Activated T-cell treated with anti-CD3 and anti-CD28 coated beads, Interleukin-2, amount 50 U/mL, for 72 hours (primary cell): ENCODE data around the gene ARR3. TPM values are rescaled to one million over a fixed set of nuclear protein-coding genes. Genes with fewer than 3 reads are reported as not detected.
A peak's percentile ranks its signal among the peaks of the same experiment; 100 is the strongest.
"Not testable (repeated sequence)": the region's sequence is repeated elsewhere in the genome, so short reads cannot be mapped to it uniquely, and the experiment has no call there.

Experiments
- ATAC-seq, 2 donors: fragments of 150-1000 bp; cut with Tn5 transposase; replicated peaks in 1 of 2; 2 replicates each; pipeline ENCODE4 v1.10.0; 2021; ENCODE audit warnings: moderate library complexity in 2 of 2, mild to moderate bottlenecking in 1 of 2
- DNase-seq, 2 donors: peaks; one replicate each; pipeline ENCODE4 v3.0.0; 2021 to 2022; ENCODE audit warnings: mixed read lengths in 1 of 2
- H3K27ac Mint-ChIP-seq: one replicate; pipeline ENCODE4 v1.8.0; 2022; ENCODE audit warnings: mild to moderate bottlenecking, moderate library complexity, mixed read lengths
- H3K27me3 Mint-ChIP-seq: one replicate; pipeline ENCODE4 v1.8.0; 2022; ENCODE audit warnings: low read depth, mixed read lengths
- H3K36me3 Mint-ChIP-seq, 2 donors: one replicate each; pipeline ENCODE4 v1.8.0; 2022; ENCODE audit warnings: mixed read lengths in 2 of 2, mild to moderate bottlenecking in 1 of 2; ENCODE audit not compliant: insufficient read depth in 2 of 2
- H3K4me1 Mint-ChIP-seq: one replicate; pipeline ENCODE4 v1.8.0; 2022; ENCODE audit warnings: low read depth, mixed read lengths
- H3K4me3 Mint-ChIP-seq, 2 donors: one replicate each; pipeline ENCODE4 v1.8.0; 2022; ENCODE audit warnings: mild to moderate bottlenecking in 2 of 2, mixed read lengths in 2 of 2, moderate library complexity in 2 of 2
- H3K9me3 Mint-ChIP-seq, 2 donors: one replicate each; pipeline ENCODE4 v1.8.0; 2022; ENCODE audit warnings: mixed read lengths in 2 of 2
- total RNA-seq, 2 donors: library from RNA; stranded (reverse); gene quantifications; one replicate each; pipeline ENCODE4 v1.2.3, GENCODE V29; 2022

The ARR3 gene
- not detected for total RNA-seq

DNA sequence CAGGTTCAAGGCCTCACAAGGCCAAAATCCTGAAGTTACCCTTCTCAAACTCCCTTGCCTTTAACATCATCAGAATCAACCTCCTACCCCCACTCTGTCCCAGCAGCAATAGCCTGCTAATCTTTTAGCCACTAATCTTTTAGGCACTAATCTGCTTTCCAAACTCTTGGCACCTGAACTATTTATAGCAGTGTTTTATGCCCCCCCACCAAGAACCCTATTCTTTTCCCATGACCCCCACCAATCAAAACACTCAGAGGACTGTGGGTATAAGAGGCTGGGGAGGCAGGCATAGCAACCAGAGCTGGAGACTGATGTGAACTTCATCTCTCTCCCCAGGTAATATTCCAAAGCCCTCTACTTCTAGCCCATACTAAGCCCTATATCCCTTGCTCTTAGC is at the start of gene ARR3:
TSS of gene ARR3 (plus strand) at position 301 of the 400 bp plus-strand sequence. CDS start 1,052 bp downstream, outside the sequence.
- Mint-ChIP-seq H3K27ac (no peak within 1 kb of the TSS), H3K4me1 (no peaks in the 10 kb centered on the region), H3K9me3 (no peaks in the 10 kb centered on the region), H3K4me3 (no peak within 1 kb of the TSS), H3K36me3 (no peaks in the 10 kb centered on the region), H3K27me3 (peaks cover 26% of the 10 kb centered on the region)
- ATAC-seq (no peak), DNase-seq (no peak)

DNA sequence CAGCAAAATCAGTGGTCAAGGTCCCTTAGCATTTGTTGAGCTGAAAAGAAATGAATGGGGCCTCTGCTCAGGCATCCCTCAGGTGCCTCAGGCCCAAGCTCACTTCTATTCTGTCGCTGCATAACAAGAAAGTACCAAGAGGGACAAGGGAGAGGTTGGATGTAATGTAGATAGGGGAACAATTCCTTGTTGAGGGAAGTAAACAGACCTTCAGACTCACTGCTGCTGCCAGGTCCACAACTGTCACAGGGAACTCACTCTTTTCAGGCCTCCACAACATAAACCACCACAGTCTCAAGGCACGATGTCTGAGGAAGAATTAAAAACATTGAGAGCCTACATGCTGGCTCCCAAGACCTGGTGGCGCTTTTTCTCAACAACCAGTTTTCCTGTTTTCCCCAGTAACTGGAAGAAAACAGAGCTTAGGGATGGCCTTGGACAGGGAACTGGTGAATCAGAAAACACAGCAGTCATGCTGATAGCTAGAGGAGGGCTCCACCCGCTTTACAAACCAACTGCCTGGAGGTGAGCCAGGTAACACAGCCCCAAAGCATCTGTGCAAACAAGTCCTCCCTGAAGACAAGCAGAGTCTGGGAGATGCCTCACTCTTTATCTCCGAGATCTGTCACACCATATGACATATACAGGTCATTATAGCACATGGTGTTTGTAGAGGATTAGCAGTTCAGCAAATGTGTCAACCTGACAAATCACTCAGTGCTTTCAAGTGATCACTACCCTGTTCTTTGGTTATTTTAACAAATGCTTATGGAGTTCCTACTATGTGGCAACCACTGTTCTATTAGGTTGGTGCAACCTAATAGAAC is 48.0 kb upstream of the ARR3 start:
- DNase-seq: no peak
- Mint-ChIP-seq H3K27me3 (peaks cover 10% of the 10 kb centered on the region), H3K4me1 (no peaks in the 10 kb centered on the region), H3K36me3 (no peaks in the 10 kb centered on the region), H3K9me3 (no peaks in the 10 kb centered on the region), H3K4me3 (no peak overlapping the region), H3K27ac (no peak overlapping the region)
- no peak for ATAC-seq

DNA sequence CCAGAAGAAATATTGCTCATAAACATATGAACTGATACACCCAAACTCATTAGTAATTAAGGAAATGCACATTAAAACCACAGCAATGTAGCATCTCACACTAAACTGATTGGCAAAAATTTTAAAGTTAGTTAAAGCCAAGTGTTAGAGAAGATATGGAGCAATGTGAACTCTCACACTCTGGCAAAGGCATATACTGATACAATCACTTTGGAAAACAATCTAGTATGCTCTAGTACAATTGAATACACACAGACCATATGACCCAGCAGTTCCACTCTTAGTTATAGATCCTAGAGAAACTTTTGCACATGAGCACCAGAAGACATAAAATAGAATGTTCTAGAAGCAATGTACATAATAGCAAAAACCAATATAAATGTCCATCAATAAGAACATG is 42.1 kb upstream of the ARR3 start:
- ATAC-seq: no peak
- peaks cover 23% of the 10 kb centered on the region for H3K27me3 Mint-ChIP-seq
- no peak for DNase-seq

DNA sequence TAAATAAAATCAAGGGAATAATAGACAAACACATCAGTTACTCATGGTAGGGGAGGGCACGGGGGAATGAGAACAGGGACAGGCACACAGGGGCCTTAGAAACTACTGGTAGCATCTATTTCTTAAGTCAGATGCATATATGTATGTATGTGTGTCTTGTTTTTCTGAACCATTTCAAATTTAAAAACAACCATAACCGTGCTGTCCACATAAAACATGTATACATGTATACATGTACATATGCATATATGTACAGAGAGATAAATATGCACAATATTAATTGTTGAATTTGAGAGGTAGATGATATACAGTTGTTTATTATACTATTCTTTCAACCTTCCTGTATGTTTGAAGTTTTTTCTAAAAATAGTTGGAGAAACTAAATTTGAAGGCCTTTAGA is 41.4 kb upstream of the ARR3 start:
- no peaks in the 10 kb centered on the region for H3K36me3 Mint-ChIP-seq
- DNase-seq (no peak), ATAC-seq (no peak)
- H3K4me1 Mint-ChIP-seq: no peaks in the 10 kb centered on the region
- H3K27ac Mint-ChIP-seq: no peak overlapping the region
- H3K9me3 Mint-ChIP-seq: no peaks in the 10 kb centered on the region
- H3K4me3 Mint-ChIP-seq: no peak overlapping the region
- H3K27me3 Mint-ChIP-seq: peaks cover 29% of the 10 kb centered on the region

More for the DNA sequence above, 42.1 kb upstream of the ARR3 start:
- Mint-ChIP-seq H3K9me3 (no peaks in the 10 kb centered on the region), H3K36me3 (no peaks in the 10 kb centered on the region), H3K4me1 (no peaks in the 10 kb centered on the region), H3K27ac (no peak overlapping the region), H3K4me3 (no peak overlapping the region)

DNA sequence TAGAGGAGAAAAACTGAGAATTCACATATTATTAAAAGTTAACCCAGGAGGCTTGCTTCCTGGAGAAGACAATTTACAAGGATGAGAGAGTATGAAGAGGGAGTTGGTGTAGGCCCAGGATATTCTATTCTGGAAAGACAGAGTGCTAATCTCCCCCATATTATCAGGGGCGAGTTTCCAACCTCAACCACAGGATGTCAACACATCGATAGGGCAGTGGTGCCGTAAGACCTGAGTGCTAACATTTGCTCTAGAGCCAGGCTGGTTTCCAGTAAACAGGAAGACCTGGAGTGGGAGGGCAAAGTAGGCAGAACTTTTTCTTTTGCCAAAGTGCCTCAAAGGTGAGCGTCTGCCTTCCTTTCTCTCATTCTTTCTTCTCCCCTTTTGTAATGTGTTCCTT is 36.5 kb upstream of the ARR3 start:
- Mint-ChIP-seq H3K4me3 (no peak overlapping the region), H3K36me3 (no peaks in the 10 kb centered on the region), H3K27me3 (peaks cover 47% of the 10 kb centered on the region), H3K27ac (no peak overlapping the region), H3K4me1 (peaks cover 17% of the 10 kb centered on the region), H3K9me3 (no peaks in the 10 kb centered on the region)
- no peak for DNase-seq
- ATAC-seq: no peak

DNA sequence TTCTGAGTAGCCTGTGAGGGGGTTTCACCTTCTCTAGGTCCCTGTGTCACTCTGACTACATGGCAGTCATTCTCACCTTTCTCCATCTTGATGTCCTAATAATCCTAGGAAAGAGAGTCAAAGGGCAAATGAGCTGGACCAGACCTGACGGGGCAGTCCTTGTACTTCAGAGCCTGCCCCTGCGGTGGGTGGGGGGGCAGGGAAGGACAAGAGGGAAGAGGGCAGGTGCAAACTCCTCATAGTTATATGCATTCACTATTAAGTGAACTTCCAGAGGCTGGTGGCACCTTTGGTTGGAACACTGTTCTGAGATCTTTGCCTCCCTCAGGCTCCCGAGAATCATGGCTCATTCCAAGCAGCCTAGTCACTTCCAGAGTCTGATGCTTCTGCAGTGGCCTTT is 33.8 kb upstream of the ARR3 start, which contains the start of gene AWAT1:
TSS of gene AWAT1 (plus strand) at position 301 of the 400 bp plus-strand sequence. CDS start at position 342, 41 bp downstream.
- no peaks in the 10 kb centered on the region for H3K9me3 Mint-ChIP-seq
- H3K4me3 Mint-ChIP-seq: no peak within 1 kb of the TSS
- ATAC-seq (no peak), DNase-seq (no peak)
- H3K4me1 Mint-ChIP-seq: peaks cover 33% of the 10 kb centered on the region
- H3K27ac Mint-ChIP-seq: no peak within 1 kb of the TSS
- H3K27me3 Mint-ChIP-seq: peaks cover 58% of the 10 kb centered on the region
- H3K36me3 Mint-ChIP-seq: no peaks in the 10 kb centered on the region

DNA sequence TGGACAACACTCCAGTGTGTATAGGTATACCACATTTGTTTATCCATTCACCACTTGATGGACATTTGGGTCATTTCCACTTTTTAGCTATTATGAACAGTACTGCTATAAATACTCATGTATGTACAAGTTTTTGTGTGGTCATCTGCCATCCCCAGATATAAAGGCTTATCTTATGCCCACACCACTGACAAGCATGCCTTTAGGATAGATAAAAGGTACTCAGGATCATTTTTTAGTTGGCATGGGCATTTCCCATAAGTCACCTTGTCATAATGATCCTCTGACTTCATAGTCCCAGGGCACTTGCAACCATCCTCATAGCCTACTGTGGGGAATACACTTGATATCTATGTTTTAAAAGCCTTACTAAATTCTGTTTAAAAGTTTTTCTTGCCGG is 27.4 kb upstream of the ARR3 start:
- H3K9me3 Mint-ChIP-seq: no peaks in the 10 kb centered on the region
- DNase-seq: no peak
- H3K27me3 Mint-ChIP-seq: peaks cover 37% of the 10 kb centered on the region
- no peak overlapping the region for H3K4me3 Mint-ChIP-seq
- H3K27ac Mint-ChIP-seq: no peak overlapping the region
- H3K4me1 Mint-ChIP-seq: peaks cover 23% of the 10 kb centered on the region
- H3K36me3 Mint-ChIP-seq: no peaks in the 10 kb centered on the region
- ATAC-seq: no peak

DNA sequence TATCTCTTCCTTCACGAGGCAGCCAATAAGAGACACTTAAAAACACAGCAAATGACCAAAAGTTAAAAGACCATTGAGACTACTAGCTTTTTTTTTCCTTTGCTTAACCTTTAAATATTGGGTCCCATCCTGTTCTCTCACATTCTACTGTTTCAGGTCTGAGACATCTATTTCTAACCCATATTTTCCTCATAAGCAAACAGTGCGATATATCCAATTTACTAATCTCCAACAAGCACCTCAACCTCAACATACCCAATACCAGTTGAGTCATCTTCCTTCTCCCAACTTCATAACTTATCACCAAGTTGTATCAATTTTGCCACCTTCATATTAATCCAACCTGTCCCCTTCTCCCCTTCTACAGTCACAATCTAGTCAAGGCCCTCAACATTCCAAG is 26.6 kb upstream of the ARR3 start:
- H3K27ac Mint-ChIP-seq: no peak overlapping the region
- no peaks in the 10 kb centered on the region for H3K9me3 Mint-ChIP-seq
- no peak overlapping the region for H3K4me3 Mint-ChIP-seq
- no peaks in the 10 kb centered on the region for H3K36me3 Mint-ChIP-seq
- no peak for DNase-seq
- peaks cover 33% of the 10 kb centered on the region for H3K27me3 Mint-ChIP-seq
- peaks cover 23% of the 10 kb centered on the region for H3K4me1 Mint-ChIP-seq
- no peak for ATAC-seq

DNA sequence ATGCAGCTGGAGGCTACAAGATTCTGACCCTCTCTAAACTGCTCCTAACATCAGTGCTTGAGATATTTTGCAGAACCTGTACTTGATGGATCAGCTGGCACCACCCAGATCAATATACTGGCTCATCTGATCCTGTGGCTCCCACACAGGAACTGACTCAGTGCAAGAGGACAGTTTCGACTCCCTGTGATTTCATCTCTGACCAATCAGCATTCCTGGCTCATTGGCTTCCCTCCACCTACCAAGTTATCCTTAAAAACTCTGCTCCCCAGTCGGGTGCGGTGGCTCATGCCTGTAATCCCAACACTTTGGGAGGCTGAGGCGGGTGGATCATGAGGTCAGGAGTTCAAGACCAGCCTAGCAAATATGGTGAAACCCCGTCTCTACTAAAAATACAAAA is 24.5 kb upstream of the ARR3 start:
- not testable (repeated sequence) for ATAC-seq, H3K4me1 Mint-ChIP-seq, DNase-seq, H3K27ac Mint-ChIP-seq, H3K4me3 Mint-ChIP-seq, H3K9me3 Mint-ChIP-seq, H3K36me3 Mint-ChIP-seq
- H3K27me3 Mint-ChIP-seq: peaks cover 30% of the 10 kb centered on the region

DNA sequence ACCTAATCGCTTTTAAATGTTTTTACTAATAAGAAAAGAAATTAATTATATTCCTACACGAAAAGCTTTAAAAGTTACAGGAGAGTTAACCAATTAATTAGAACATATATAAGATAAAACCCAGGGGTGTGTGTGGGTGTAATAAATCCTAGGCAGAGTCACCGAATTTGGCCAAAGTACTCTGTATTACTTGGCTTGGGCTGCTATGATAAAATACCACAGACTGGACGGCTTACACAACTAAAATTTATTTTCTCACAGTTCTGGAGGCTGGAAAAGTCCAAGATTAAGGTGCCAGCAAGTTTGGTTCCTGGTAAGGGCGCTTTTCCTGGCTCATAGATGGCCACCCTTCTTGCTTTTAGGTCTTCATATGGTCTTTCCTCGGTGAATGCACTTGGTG is 23.3 kb upstream of the ARR3 start:
- Mint-ChIP-seq H3K9me3 (no peaks in the 10 kb centered on the region), H3K4me3 (no peak overlapping the region), H3K27ac (no peak overlapping the region), H3K27me3 (peaks cover 20% of the 10 kb centered on the region), H3K36me3 (no peaks in the 10 kb centered on the region), H3K4me1 (peaks cover 6% of the 10 kb centered on the region)
- DNase-seq: no peak
- ATAC-seq: no peak

DNA sequence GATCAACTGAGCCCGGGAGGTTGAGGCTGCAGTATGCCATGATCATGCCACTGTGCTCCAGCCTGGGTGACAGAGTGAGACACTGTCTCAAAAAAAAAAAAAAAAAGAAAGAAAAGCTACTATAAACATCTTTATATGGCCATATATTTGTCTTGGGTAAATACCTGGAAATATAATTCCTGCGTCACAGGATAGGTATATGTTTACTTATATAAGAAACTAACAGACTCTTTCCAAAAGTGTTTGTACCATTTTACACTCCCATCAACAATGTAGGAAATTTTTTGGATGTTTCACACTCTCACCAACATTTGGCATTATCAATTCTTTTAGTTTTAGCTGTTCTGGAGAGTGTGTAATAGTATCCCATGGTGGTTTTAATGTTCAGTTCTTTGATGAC is 20.9 kb upstream of the ARR3 start:
- H3K4me1 Mint-ChIP-seq: no peaks in the 10 kb centered on the region
- H3K36me3 Mint-ChIP-seq: no peaks in the 10 kb centered on the region
- ATAC-seq: no peak
- no peak overlapping the region for H3K27ac Mint-ChIP-seq
- DNase-seq: no peak
- peaks cover 22% of the 10 kb centered on the region for H3K27me3 Mint-ChIP-seq
- H3K9me3 Mint-ChIP-seq: no peaks in the 10 kb centered on the region
- H3K4me3 Mint-ChIP-seq: no peak overlapping the region

DNA sequence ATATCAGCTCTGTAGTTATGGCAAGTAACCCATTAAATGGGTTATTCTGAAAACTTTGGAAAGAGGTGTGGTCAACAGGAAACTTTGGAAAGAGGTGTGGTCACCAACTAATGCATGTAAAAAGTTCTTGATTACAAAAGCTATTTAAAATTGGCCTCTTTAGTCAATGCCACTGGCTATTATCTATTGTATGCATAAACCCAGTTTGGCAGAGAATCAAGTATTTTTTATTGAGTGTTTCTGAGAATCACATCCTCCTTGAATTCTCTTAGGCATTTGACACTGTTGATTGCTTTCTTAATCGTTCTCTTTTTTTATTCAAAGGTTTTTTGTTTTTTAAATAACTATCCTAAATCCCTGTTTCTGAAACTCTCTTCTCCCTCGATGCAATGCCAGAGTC is 15.6 kb upstream of the ARR3 start:
- peaks cover 2 to 6% of the 10 kb centered on the region in 2 donors for H3K9me3 Mint-ChIP-seq
- peaks cover 42% of the 10 kb centered on the region for H3K27me3 Mint-ChIP-seq
- no peak overlapping the region for H3K27ac Mint-ChIP-seq
- no peak overlapping the region for H3K4me3 Mint-ChIP-seq
- DNase-seq (no peak), ATAC-seq (no peak)
- H3K36me3 Mint-ChIP-seq: peaks cover 1 to 8% of the 10 kb centered on the region in 2 donors
- peaks cover 19% of the 10 kb centered on the region for H3K4me1 Mint-ChIP-seq

DNA sequence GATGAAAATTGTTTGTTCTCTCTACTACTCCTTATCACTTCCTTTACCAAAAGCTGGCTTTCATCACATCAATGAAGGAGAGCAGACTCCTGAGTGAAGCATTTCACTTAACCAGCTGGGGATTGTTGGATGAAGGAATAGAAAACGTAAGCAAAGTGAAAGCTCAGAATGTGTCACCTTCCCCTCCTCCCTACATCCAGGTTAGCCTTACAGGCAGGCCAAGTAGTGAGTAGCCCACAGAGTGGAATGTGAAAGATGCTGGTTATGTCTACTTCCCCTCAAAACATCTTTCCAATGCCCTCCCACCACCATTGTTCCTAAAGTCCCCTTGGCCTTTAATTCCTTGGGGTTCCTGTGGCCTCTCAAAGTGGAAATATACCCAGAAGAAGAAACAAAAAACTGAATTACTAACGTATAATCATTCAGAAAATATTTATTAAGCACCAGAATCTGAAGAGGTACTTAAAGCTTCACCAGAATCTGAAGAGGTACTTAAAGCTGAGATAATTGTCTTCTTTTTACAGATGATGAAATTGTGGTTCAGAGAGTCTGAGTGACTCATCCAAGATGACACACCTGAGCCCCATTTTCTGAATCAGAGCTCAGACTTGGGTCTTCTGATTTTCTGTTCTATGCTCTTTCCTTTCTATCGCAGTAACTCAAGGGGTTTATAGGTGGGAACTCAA is 14.6 kb upstream of the ARR3 start:
- H3K36me3 Mint-ChIP-seq: peaks cover 1 to 8% of the 10 kb centered on the region in 2 donors
- H3K27me3 Mint-ChIP-seq: peaks cover 42% of the 10 kb centered on the region
- peaks cover 2 to 6% of the 10 kb centered on the region in 2 donors for H3K9me3 Mint-ChIP-seq
- peak overlapping the region; percentile 97 for H3K27ac Mint-ChIP-seq
- peak; percentile 93 to 94 for ATAC-seq
- peak; percentile 12 to 36 for DNase-seq
- H3K4me1 Mint-ChIP-seq: peaks cover 19% of the 10 kb centered on the region
- peak overlapping the region; percentile 38 to 78 for H3K4me3 Mint-ChIP-seq
